H1 (cell line): ENCODE results near the gene ZBTB48. TPM values are rescaled to one million over a fixed set of nuclear protein-coding genes. Genes with fewer than 3 reads are reported as not detected.

Experiments used
- CTCF ChIA-PET: fragments of 300-600 bp; sonication (Branson Sonifier 250); formaldehyde crosslinking; loops from one replicate; lab custom pipeline; 2021; ENCODE audit not compliant: partially characterized antibody; lab: Charles Lee
- POLR2A ChIA-PET: fragments of 300-600 bp; sonication (Branson Sonifier 250); formaldehyde crosslinking; loops from one replicate; lab custom pipeline; 2021; ENCODE audit warnings: inconsistent platforms; ENCODE audit not compliant: partially characterized antibody; lab: Charles Lee
- DNase-seq, 2 experiments: peaks; one replicate each; pipeline versions ENCODE4 v3.0.0 to v3.0.0-alpha.2; 2010 to 2022; ENCODE audit warnings: low spot score in 2 of 2, low read depth in 1 of 2, mixed read lengths in 1 of 2
- FAIRE-seq: peaks from 2 replicates; lab custom pipeline; 2011; peaks lifted over from hg19 to GRCh38; lab: Jason Lieb, UNC
- H2AFZ ChIP-seq: 2 replicates; pipeline ENCODE4 v1.8.1; 2012; ENCODE audit warnings: low read length, inconsistent platforms
- H2AK5ac ChIP-seq: 2 replicates; pipeline ENCODE4 v1.6.1; 2013; ENCODE audit warnings: low read depth, low read length
- H2BK120ac ChIP-seq: replicated peaks from 2 replicates; pipeline ENCODE3; 2013; ENCODE audit warnings: low read depth, low read length, inconsistent platforms
- H2BK12ac ChIP-seq: 2 replicates; pipeline ENCODE4 v1.6.1; 2013; ENCODE audit warnings: low read depth, low read length
- H2BK15ac ChIP-seq: 2 replicates; pipeline ENCODE4 v1.6.1; 2013; ENCODE audit warnings: low read length
- H2BK20ac ChIP-seq: 2 replicates; pipeline ENCODE4 v1.6.1; 2013; ENCODE audit warnings: low read length
- H2BK5ac ChIP-seq: 2 replicates; pipeline ENCODE4 v1.6.1; 2013; ENCODE audit warnings: low read depth, low read length
- H3K14ac ChIP-seq: 2 replicates; pipeline ENCODE4 v1.6.1; 2013; ENCODE audit warnings: inconsistent platforms; ENCODE audit not compliant: insufficient read length
- H3K18ac ChIP-seq: 2 replicates; pipeline ENCODE4 v1.6.1; 2013; ENCODE audit warnings: low read length; ENCODE audit errors: extremely low read depth
- H3K23ac ChIP-seq: 2 replicates; pipeline ENCODE4 v1.6.1; 2013; ENCODE audit warnings: inconsistent platforms; ENCODE audit not compliant: insufficient read length
- H3K23me2 ChIP-seq: 2 replicates; pipeline ENCODE4 v1.6.1; 2013; ENCODE audit warnings: low read depth, low read length
- H3K27ac ChIP-seq: 2 replicates; pipeline ENCODE4 v1.6.1; 2011; ENCODE audit warnings: low read depth, low read length, inconsistent platforms
- H3K27me3 ChIP-seq, 4 experiments: replicated peaks in 1 of 4; 1 replicate in 1 of 4; 2 replicates in 3 of 4; pipeline versions ENCODE4 v1.6.1 to v1.8.1; 2011 to 2013; ENCODE audit warnings: low read length in 3 of 4, mild to moderate bottlenecking in 3 of 4, inconsistent platforms in 2 of 4, mixed read lengths in 2 of 4, moderate library complexity in 1 of 4; ENCODE audit not compliant: control insufficient read depth in 3 of 4, insufficient read depth in 3 of 4; ENCODE audit errors: extremely low read depth in 1 of 4
- H3K36me3 ChIP-seq, 4 experiments: 2 replicates each; pipeline versions ENCODE4 v1.6.1 to v1.8.1; 2011 to 2013; ENCODE audit warnings: mild to moderate bottlenecking in 4 of 4, low read length in 3 of 4, moderate library complexity in 2 of 4, control low read depth in 1 of 4, inconsistent platforms in 1 of 4; ENCODE audit not compliant: insufficient read depth in 4 of 4, control insufficient read depth in 2 of 4
- H3K4ac ChIP-seq: replicated peaks from 2 replicates; pipeline ENCODE3; 2013; ENCODE audit warnings: low read length, low read depth, mixed read lengths, inconsistent platforms; ENCODE audit not compliant: insufficient read length
- H3K4me1 ChIP-seq, 4 experiments: replicated peaks in 1 of 4; 1 replicate in 1 of 4; 2 replicates in 3 of 4; pipeline versions ENCODE4 v1.6.1 to v1.8.1; 2011 to 2013; ENCODE audit warnings: low read length in 3 of 4, inconsistent platforms in 2 of 4, mixed read lengths in 1 of 4; ENCODE audit not compliant: insufficient read depth in 4 of 4, control insufficient read depth in 3 of 4
- H3K4me2 ChIP-seq, 2 experiments: 2 replicates each; pipeline versions ENCODE4 v1.6.1 to v1.8.1; 2011 to 2013; ENCODE audit warnings: low read depth in 2 of 2, low read length in 2 of 2, control low read depth in 1 of 2, inconsistent platforms in 1 of 2, mild to moderate bottlenecking in 1 of 2; ENCODE audit not compliant: insufficient read depth in 1 of 2
- H3K4me3 ChIP-seq, 4 experiments: fragments of 200-600, 300-600 bp in 1 of 4; sonication (generic), shearing (Covaris generic), sonication (Bioruptor Twin) in 1 of 4; 2 replicates each; pipeline versions ENCODE4 v1.5.1 to v1.8.1; 2011 to 2016; ENCODE audit warnings: low read length in 4 of 4, low read depth in 3 of 4, control low read depth in 2 of 4, inconsistent platforms in 2 of 4, mild to moderate bottlenecking in 2 of 4, mixed read lengths in 1 of 4, moderate library complexity in 1 of 4; ENCODE audit not compliant: insufficient read depth in 2 of 4; ENCODE audit errors: extremely low read depth in 1 of 4
- H3K56ac ChIP-seq: replicated peaks from 2 replicates; pipeline ENCODE3; 2013; ENCODE audit warnings: low read depth, mild to moderate bottlenecking, mixed read lengths, low read length, inconsistent platforms; ENCODE audit not compliant: insufficient read length
- H3K79me1 ChIP-seq: 2 replicates; pipeline ENCODE4 v1.6.1; 2013; ENCODE audit warnings: low read depth, low read length, control low read depth
- H3K79me2 ChIP-seq, 2 experiments: 2 replicates each; pipeline versions ENCODE4 v1.6.1 to v1.8.1; 2012 to 2013; ENCODE audit warnings: low read length in 2 of 2, mild to moderate bottlenecking in 2 of 2, inconsistent platforms in 1 of 2; ENCODE audit not compliant: insufficient read depth in 2 of 2, control insufficient read depth in 1 of 2
- H3K9ac ChIP-seq, 4 experiments: replicated peaks in 1 of 4; 1 replicate in 1 of 4; 2 replicates in 3 of 4; pipeline versions ENCODE4 v1.6.1 to v1.8.1; 2011 to 2013; ENCODE audit warnings: low read depth in 3 of 4, low read length in 3 of 4, control low read depth in 2 of 4, mild to moderate bottlenecking in 2 of 4, moderate library complexity in 2 of 4, inconsistent platforms in 1 of 4; ENCODE audit errors: extremely low read depth in 1 of 4
- H3K9me3 ChIP-seq, 2 experiments: 2 replicates each; pipeline versions ENCODE4 v1.6.1 to v1.8.1; 2012 to 2013; ENCODE audit warnings: mild to moderate bottlenecking in 2 of 2, moderate library complexity in 2 of 2, control low read depth in 1 of 2, inconsistent platforms in 1 of 2, low read depth in 1 of 2, low read length in 1 of 2, mixed read lengths in 1 of 2; ENCODE audit not compliant: insufficient read depth in 2 of 2
- H4K20me1 ChIP-seq, 2 experiments: replicated peaks in 1 of 2; 2 replicates each; pipeline versions ENCODE3 to v1.8.1; 2011 to 2013; ENCODE audit warnings: inconsistent platforms in 2 of 2, low read length in 2 of 2, mild to moderate bottlenecking in 1 of 2; ENCODE audit not compliant: insufficient read depth in 2 of 2, control insufficient read depth in 1 of 2
- H4K5ac ChIP-seq: 2 replicates; pipeline ENCODE4 v1.6.1; 2013; ENCODE audit warnings: low read length, low read depth, mixed read lengths, inconsistent platforms; ENCODE audit not compliant: insufficient read length
- H4K8ac ChIP-seq: 2 replicates; pipeline ENCODE4 v1.8.0; 2013; ENCODE audit warnings: mild to moderate bottlenecking, moderate library complexity, low read length, inconsistent platforms; ENCODE audit not compliant: insufficient read depth; ENCODE audit errors: extremely low read depth
- H4K91ac ChIP-seq: replicated peaks from 2 replicates; pipeline ENCODE3; 2013; ENCODE audit warnings: low read length, mixed read lengths, inconsistent platforms; ENCODE audit not compliant: insufficient read length
- BCL11A ChIP-seq, 2 experiments: IDR thresholded peaks; one replicate each; pipeline ENCODE4 v1.6.1; 2011; ENCODE audit warnings: low read depth in 2 of 2, low read length in 2 of 2, mild to moderate bottlenecking in 2 of 2
- BRCA1 ChIP-seq: IDR thresholded peaks from 2 replicates; pipeline ENCODE4 v1.6.1; 2012; ENCODE audit warnings: low read depth, low read length, improper control_type of control experiment
- CBX8 ChIP-seq: fragments of 300-800, 300-1000 bp; sonication (generic); IDR thresholded peaks from 2 replicates; pipeline ENCODE4 v1.7.1; 2016; ENCODE audit warnings: low read depth, low read length, borderline replicate concordance
- JUND ChIP-seq: IDR thresholded peaks from 2 replicates; pipeline ENCODE4 v1.6.1; 2011; ENCODE audit warnings: mild to moderate bottlenecking, improper control_type of control experiment, low read length
- KDM1A ChIP-seq: fragments of 200-600, 300-600 bp; sonication (generic); IDR thresholded peaks from 2 replicates; pipeline ENCODE4 v1.7.1; 2016; ENCODE audit warnings: mild to moderate bottlenecking, low read length, borderline replicate concordance
- NRF1 ChIP-seq: IDR thresholded peaks from 2 replicates; pipeline ENCODE4 v1.6.1; 2011; ENCODE audit warnings: mild to moderate bottlenecking, low read depth, low read length, improper control_type of control experiment
- POLR2AphosphoS5 ChIP-seq: IDR thresholded peaks from 2 replicates; pipeline ENCODE4 v1.6.1; 2011; ENCODE audit warnings: low read depth, low read length
- RBBP5 ChIP-seq: IDR thresholded peaks from 2 replicates; pipeline ENCODE4 v1.7.1; 2012; ENCODE audit warnings: low read depth, mild to moderate bottlenecking, inconsistent platforms, low read length, moderate library complexity, borderline replicate concordance
- SIX5 ChIP-seq: IDR thresholded peaks from 2 replicates; pipeline ENCODE4 v1.6.1; 2011; ENCODE audit warnings: mild to moderate bottlenecking, low read depth, low read length
- SP1 ChIP-seq: IDR thresholded peaks from 2 replicates; pipeline ENCODE4 v1.6.1; 2011; ENCODE audit warnings: low read depth, low read length
- TAF1 ChIP-seq: IDR thresholded peaks from 2 replicates; pipeline ENCODE4 v1.6.1; 2011; ENCODE audit warnings: mild to moderate bottlenecking, low read depth, low read length
- USF2 ChIP-seq: IDR thresholded peaks from 2 replicates; pipeline ENCODE4 v1.6.1; 2011; ENCODE audit warnings: low read length, improper control_type of control experiment
- YY1 ChIP-seq: IDR thresholded peaks from 2 replicates; pipeline ENCODE4 v1.6.1; 2011; ENCODE audit warnings: low read depth, mild to moderate bottlenecking, low read length
- ZNF274 ChIP-seq: IDR thresholded peaks from 2 replicates; pipeline ENCODE4 v1.7.0; 2012; ENCODE audit warnings: low read length, borderline replicate concordance; ENCODE audit errors: extremely low read depth
- WGBS, 2 experiments: shearing (Covaris generic) in 1 of 2; methylation state at CpG; one replicate each; pipeline versions ENCODE4 v1.1.6 to v1.1.7; 2013 to 2015; ENCODE audit warnings: low lambda C conversion rate in 2 of 2, mixed read lengths in 2 of 2, inconsistent platforms in 1 of 2, low coverage in 1 of 2, missing lambda C conversion rate in 1 of 2; ENCODE audit not compliant: insufficient replicate concordance in 2 of 2, insufficient coverage in 1 of 2, insufficient read length in 1 of 2; ENCODE audit errors: extremely low coverage in 1 of 2, missing lambda C conversion rate in 1 of 2; 5-methylcytosine and 5-hydroxymethylcytosine counted together
- polyA plus RNA-seq, 7 experiments: library from polyadenylated mRNA; depleted of rRNA in 3 of 7; stranded (reverse) in 5 of 7; unstranded in 2 of 7; fragments of >200 nt in 5 of 7; fragments of 200-250 nt in 2 of 7; gene quantifications; 1 replicate in 5 of 7; 2 replicates in 1 of 7; 4 replicates in 1 of 7; pipeline versions ENCODE4 v1.2.1 to v1.2.3, GENCODE V29; 2011 to 2013; ENCODE audit warnings: missing spikeins in 2 of 7, mixed read lengths in 2 of 7
- total RNA-seq: library from RNA; stranded (reverse); fragmentation: NEBNext Ultra II Directional; extraction: Animal tissue kit (Norgen Biotek cat#: 25700); gene quantifications from 2 replicates; pipeline ENCODE4 v1.2.1, GENCODE V29; 2021

Gene ZBTB48
- total and polyA plus RNA-seq, 2 of the 8 experiments (the other 6 are each of a cell fraction or from before 2014, with no cell fraction given), result 28.2 to 28.8 TPM

- H4K20me1 ChIP-seq, result peaks cover 27 to 45% of the 10 kb centered on the region in 2 experiments
- H3K9me3 ChIP-seq, result no peaks in the 10 kb centered on the region
- CTCF ChIA-PET, result interaction anchor here (0.8 to 1.9 kb wide), 7 partner anchors 9 to 73 kb away, joined by 3 to 8 read pairs (median 3); partner anchors contain the start of genes NOL9, TAS1R1 and THAP3
- TF ChIP-seq RBBP5 (no peak), KDM1A (no peak), BRCA1 (no peak), CBX8 (no peak), JUND (no peak), USF2 (no peak), SP1 (no peak), NRF1 (no peak), ZNF274 (no peak), BCL11A (IDR thresholded peaks at IDR 0.05; ENCODE audit: low read depth in 2 of 2, low read length in 2 of 2) (no peak), TAF1 (no peak), SIX5 (no peak), POLR2AphosphoS5 (no peak), YY1 (no peak)
These were observed 18.0 kb downstream of the ZBTB48 start for GRCh38 chr1:6597777-6598131.

More at GRCh38 chr1:6597777-6598131, 18.0 kb downstream of the ZBTB48 start:
- Histone ChIP-seq H3K27ac (no peak overlapping the region), H2BK20ac (no peak overlapping the region), H2BK12ac (no peak overlapping the region), H3K36me3 (peaks cover 10 to 37% (median 36%) of the 10 kb centered on the region in 4 experiments), H3K56ac (no peak overlapping the region), H2BK120ac (no peak overlapping the region), H3K79me1 (peaks cover 21% of the 10 kb centered on the region), H3K9ac (no peak overlapping the region), H3K4me1 (peaks cover 0 to 6% (median 5%) of the 10 kb centered on the region in 4 experiments; a peak in 4 of 7 replicates), H3K14ac (no peak overlapping the region), H2BK15ac (no peak overlapping the region), H3K27me3 (no peaks in the 10 kb centered on the region; a peak in 1 of 7 replicates), H3K79me2 (peaks cover 22 to 55% of the 10 kb centered on the region in 2 experiments; a peak in 3 of 4 replicates), H4K8ac (peak overlapping the region; percentile 7; the same call in 1 of the 2 replicates), H3K4me2 (no peak overlapping the region), H2AK5ac (no peak overlapping the region), H3K4ac (no peak overlapping the region), H4K91ac (no peak overlapping the region), H3K4me3 (no peak overlapping the region), H3K18ac (no peak overlapping the region), H3K23ac (no peak overlapping the region), H3K23me2 (peaks cover 18% of the 10 kb centered on the region), H4K5ac (no peak overlapping the region), H2BK5ac (peak overlapping the region; percentile 12; the same call in 1 of the 2 replicates), H2AFZ (no peak overlapping the region)
- WGBS, 2 experiments, result 97% methylated on average over 6 of the region's 6 CpGs; no CpG with 5 or more reads in 1 of the 2 experiments
- POLR2A ChIA-PET, result interaction anchor here (1.1 to 10.8 kb wide), 5 partner anchors 12 to 61 kb away, joined by 4 to 196 read pairs (median 66); partner anchors contain the start of genes NOL9, THAP3 and ZBTB48
- FAIRE-seq, result no peak
- no peak for DNase-seq
